Muscle of leg (tissue), 11 donors: ENCODE results near the gene CLCN7. TPM values are rescaled to one million over a fixed set of nuclear protein-coding genes. Genes with fewer than 3 reads are reported as not detected.

Source experiments
- DNase-seq: peaks from one replicate; pipeline ENCODE4 v3.0.0; 2013
- H3K27ac ChIP-seq: one replicate; pipeline ENCODE4 v1.5.1; 2013; ENCODE audit warnings: mild to moderate bottlenecking, low read length, control low read depth
- H3K27me3 ChIP-seq: one replicate; pipeline ENCODE4 v1.6.1; 2013; ENCODE audit warnings: low read length; ENCODE audit not compliant: control insufficient read depth, insufficient read depth
- H3K36me3 ChIP-seq: one replicate; pipeline ENCODE4 v1.6.1; 2013; ENCODE audit warnings: low read length; ENCODE audit not compliant: control insufficient read depth, insufficient read depth
- H3K4me1 ChIP-seq: one replicate; pipeline ENCODE4 v1.6.1; 2013; ENCODE audit warnings: low read length; ENCODE audit not compliant: control insufficient read depth, insufficient read depth
- H3K4me3 ChIP-seq: one replicate; pipeline ENCODE4 v1.5.1; 2013; ENCODE audit warnings: low read length, control low read depth
- H3K9me3 ChIP-seq: replicated peaks from 2 replicates; pipeline ENCODE4 v1.6.1; 2013; ENCODE audit warnings: low read depth, low read length; ENCODE audit not compliant: control insufficient read depth
- WGBS: methylation state at CpG from one replicate; pipeline ENCODE4 v1.1.5; 2013; ENCODE audit warnings: missing lambda C conversion rate; ENCODE audit not compliant: insufficient coverage; 5-methylcytosine and 5-hydroxymethylcytosine counted together
- polyA plus RNA-seq, 8 donors: library from polyadenylated mRNA; unstranded; fragments of 120-200 nt; gene quantifications; one replicate each; pipeline versions ENCODE4 v1.2.1 to v1.2.3, GENCODE V29; 2013; ENCODE audit warnings: inconsistent platforms in 1 of 8, low replicate concordance in 1 of 8; ENCODE audit not compliant: insufficient read length in 8 of 8, insufficient read depth in 1 of 8
- total RNA-seq: library from RNA; stranded (reverse); fragments of 120-200 nt; gene quantifications from one replicate; pipeline ENCODE4 v1.2.4, GENCODE V29; 2013

The CLCN7 gene
- total and polyA plus RNA-seq, 9 donors, result 18.8 to 43.3 (median 31.1) TPM

DNA sequence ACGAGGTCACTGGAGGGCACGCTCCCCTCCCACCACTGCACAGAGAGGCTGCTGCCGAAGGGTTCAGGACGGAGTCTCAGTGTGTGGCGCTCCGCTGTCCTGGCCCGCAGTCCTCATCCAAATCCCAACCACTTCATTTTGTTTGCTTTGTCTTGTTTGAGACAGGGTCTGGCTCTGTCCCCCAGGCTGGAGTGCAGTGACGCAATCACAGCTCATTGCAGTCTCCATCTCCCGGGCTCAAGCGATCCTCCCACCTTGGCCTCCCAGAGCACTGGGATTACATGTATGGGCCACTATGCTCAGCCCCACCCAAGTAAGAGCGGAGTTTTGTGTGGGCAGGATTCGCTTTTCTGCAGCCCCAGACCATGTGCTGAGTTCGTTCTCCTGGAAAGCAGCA is 73.1 kb downstream of the CLCN7 start:
- DNase-seq, result no peak
- no peaks in the 10 kb centered on the region for H3K4me1 ChIP-seq
- 94% methylated on average over 13 of the region's 13 CpGs for WGBS
- no peaks in the 10 kb centered on the region for H3K27me3 ChIP-seq
- H3K36me3 ChIP-seq, result peaks cover 69% of the 10 kb centered on the region
- H3K27ac ChIP-seq, result no peak overlapping the region
- H3K4me3 ChIP-seq, result no peak overlapping the region
- no peaks in the 10 kb centered on the region for H3K9me3 ChIP-seq

DNA sequence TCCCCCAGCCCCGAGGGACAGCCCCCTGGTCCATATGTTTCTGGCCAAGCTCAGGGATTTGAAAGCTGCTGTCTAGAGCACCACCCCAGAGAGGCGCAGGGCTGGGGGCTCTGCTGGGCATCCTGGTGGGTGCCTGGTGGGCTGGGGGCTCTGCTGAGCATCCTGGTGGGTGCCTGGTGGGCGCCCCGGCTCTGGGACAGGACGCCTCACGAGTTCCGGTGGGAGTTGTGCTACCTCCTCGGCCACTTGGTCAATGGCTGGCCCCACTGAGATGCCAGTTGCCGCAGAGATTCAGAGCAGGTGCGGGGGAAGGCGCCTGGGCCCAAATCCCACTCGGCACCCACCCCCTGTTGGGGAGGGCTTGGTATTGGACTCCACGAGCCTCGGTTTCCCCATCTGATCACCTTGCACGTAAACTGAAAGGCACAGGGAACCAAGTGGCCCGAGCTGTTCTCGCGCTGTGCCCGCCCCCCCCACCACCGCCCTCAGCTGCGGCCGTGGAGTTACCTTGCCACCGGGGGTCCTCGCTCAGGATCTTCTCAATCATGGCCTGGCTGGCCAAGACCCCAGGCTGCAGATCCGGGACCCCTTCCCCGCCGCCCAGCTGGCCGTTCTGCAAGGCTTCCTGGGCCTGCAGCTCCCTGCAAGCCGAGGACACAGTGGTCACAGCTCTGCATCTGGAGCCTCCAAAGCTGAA is 73.6 kb downstream of the CLCN7 start:
- Histone ChIP-seq H3K36me3 (peaks cover 69% of the 10 kb centered on the region), H3K27me3 (no peaks in the 10 kb centered on the region), H3K4me1 (no peaks in the 10 kb centered on the region), H3K27ac (no peak overlapping the region), H3K4me3 (no peak overlapping the region), H3K9me3 (no peaks in the 10 kb centered on the region)
- WGBS, result 90% methylated on average over 26 of the region's 29 CpGs
- no peak for DNase-seq

DNA sequence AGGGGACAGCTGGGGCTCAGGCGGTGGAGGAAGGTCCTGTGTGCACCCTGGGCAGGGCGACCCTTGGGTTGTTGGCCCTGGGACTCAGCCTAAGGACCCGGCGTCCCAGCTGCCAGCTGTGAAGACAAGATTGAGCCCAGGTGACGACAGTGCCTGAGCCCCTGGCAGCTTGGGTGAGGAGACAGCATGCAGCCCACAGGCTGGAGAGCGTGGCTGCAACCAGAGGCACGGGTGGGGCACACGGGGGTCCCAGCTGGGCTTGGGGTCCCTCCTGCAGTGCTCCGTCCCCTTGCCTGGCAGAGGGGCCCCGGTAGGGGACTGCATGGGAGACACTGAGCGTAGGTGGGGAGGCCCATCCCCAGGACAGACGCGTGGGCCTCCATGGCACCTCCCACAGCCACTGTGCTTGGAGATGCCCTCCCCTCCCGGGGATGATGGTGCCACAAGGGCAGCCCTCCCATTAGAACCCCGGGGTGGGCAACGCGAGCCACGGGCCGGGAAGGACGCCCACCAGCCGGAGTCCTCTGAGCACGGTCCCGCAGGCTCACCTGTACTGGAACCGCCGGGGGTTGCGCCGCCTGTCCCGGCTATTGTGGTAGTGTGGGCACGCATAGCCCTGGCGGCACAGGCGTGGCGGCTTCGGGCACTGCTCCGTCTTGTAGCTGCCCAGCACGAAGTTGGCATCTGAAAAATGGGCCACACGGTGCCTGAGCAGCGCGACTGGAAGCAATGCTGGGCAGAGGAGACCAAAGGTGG is 75.8 kb downstream of the CLCN7 start:
- no peaks in the 10 kb centered on the region for H3K4me1 ChIP-seq
- no peak for DNase-seq
- H3K36me3 ChIP-seq, result peaks cover 67% of the 10 kb centered on the region
- H3K27me3 ChIP-seq, result no peaks in the 10 kb centered on the region
- H3K9me3 ChIP-seq, result no peaks in the 10 kb centered on the region
- WGBS, result 96% methylated on average over 38 of the region's 38 CpGs
- H3K4me3 ChIP-seq, result no peak overlapping the region
- no peak overlapping the region for H3K27ac ChIP-seq

DNA sequence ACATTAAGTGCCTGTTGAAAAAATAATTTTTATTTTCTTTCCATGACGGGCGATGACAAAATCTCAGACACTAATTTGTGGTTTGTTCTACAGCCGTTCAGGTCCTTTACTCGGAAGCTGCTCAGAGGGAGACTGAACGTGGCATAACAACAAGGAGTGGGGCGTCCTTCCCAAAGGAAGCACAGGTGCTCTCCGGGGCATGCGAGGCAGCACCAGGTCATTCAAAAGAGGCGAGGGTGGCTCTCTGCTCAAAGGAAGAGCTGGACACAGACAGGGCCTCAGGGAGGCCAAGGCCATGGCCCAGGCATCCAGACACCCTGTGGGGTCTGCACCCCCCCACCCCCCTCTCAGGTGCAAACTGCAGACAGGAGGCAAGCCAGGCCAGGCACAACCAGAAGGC is 76.5 kb downstream of the CLCN7 start:
- H3K4me3 ChIP-seq, result no peak overlapping the region
- no peaks in the 10 kb centered on the region for H3K9me3 ChIP-seq
- H3K36me3 ChIP-seq, result peaks cover 67% of the 10 kb centered on the region
- WGBS, result 91% methylated on average over 7 of the region's 9 CpGs
- no peaks in the 10 kb centered on the region for H3K4me1 ChIP-seq
- no peak for DNase-seq
- no peak overlapping the region for H3K27ac ChIP-seq
- H3K27me3 ChIP-seq, result no peaks in the 10 kb centered on the region

DNA sequence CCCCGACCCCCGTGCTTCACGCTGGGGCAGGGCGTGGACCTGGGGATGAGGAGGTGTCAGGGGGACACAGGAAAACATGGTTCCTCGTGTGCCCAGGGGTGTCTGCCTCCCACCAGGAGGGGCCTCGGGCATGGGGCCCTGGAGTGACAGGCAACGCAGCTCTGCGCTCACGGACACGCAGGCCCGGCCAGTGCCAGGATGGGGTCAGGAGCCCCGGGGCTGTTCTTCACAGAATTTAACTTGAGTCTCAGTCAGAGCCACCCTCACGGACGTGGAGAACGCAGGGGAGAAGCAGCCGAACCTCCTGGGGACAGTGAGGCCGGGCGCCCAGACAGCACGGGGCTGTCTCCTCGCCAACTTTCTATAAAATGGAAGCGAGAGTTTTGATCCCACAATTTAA is 77.0 kb downstream of the CLCN7 start:
- Histone ChIP-seq H3K36me3 (peaks cover 69% of the 10 kb centered on the region), H3K4me3 (no peak overlapping the region)
- 96% methylated on average over 14 of the region's 21 CpGs for WGBS

DNA sequence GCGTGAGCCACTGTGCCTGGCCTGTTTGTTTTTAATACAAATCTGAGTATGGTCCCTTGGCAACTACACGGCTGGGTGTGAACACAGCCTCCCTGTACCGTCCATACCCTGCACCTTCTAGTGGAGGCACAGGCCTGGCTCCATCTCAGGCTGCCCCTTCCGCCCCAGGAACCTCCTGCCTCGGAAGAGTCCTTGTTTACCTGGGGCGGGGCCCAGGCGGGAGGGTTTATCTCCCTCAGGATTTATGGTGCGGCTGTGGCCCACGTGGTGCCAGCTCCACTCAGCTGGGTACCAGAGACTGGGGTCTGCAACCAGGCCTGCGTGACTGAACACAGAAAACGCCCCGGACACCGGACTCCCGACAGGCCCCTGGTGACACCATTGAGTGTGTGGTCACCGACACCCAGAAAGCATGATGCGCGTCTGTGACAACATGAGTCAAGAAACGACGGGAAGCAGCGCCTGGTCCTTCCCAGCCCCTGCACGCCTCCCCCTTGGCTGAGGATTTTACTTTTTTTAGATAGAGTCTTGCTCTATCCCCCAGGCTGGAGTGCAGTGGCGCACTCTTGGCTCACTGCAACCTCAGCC is 79.3 kb downstream of the CLCN7 start:
- Histone ChIP-seq H3K36me3 (peaks cover 68% of the 10 kb centered on the region), H3K27me3 (no peaks in the 10 kb centered on the region), H3K9me3 (no peaks in the 10 kb centered on the region), H3K27ac (no peak overlapping the region), H3K4me3 (no peak overlapping the region), H3K4me1 (no peaks in the 10 kb centered on the region)
- DNase-seq, result no peak
- WGBS, result 82% methylated on average over 18 of the region's 22 CpGs

More for the DNA sequence above, 77.0 kb downstream of the CLCN7 start:
- no peaks in the 10 kb centered on the region for H3K9me3 ChIP-seq
- H3K27ac ChIP-seq, result no peak overlapping the region
- no peaks in the 10 kb centered on the region for H3K27me3 ChIP-seq
- H3K4me1 ChIP-seq, result no peaks in the 10 kb centered on the region
- no peak for DNase-seq

Other genes starting within 250 kb of the CLCN7 start
- not detected for gene TPSG1, start 249.8 kb downstream of the CLCN7 start, total RNA-seq
- gene TPSG1, start 249.8 kb downstream of the CLCN7 start, polyA plus RNA-seq, result 1 to 10 TPM in 7 of 8 donors, under 1 TPM in 1; 0.98 to 3.7 (median 1.7) TPM
- gene TPSB2, start 244.8 kb downstream of the CLCN7 start, total RNA-seq, result 0.89 TPM
- gene TPSB2, start 244.8 kb downstream of the CLCN7 start, polyA plus RNA-seq, result 1 to 10 TPM in 6 of 8 donors, under 1 TPM in 2; 0.71 to 2.8 (median 1.7) TPM
- gene TPSAB1, start 234.3 kb downstream of the CLCN7 start, total RNA-seq, result 2.6 TPM
- gene TPSAB1, start 234.3 kb downstream of the CLCN7 start, polyA plus RNA-seq, result 1 to 10 TPM in 6 of 8 donors, under 1 TPM in 2; 0.53 to 3.8 (median 1.5) TPM
- gene TPSD1, start 219.0 kb downstream of the CLCN7 start, total RNA-seq, result not detected
- gene TPSD1, start 219.0 kb downstream of the CLCN7 start, polyA plus RNA-seq, result under 1 TPM in 3 of 8 donors, not detected in 5; 0.14 to 0.34 (median 0.30) TPM
- 30.0 TPM for gene UBE2I, start 165.4 kb downstream of the CLCN7 start, total RNA-seq
- 100 to 1,000 TPM in 6 of 8 donors, 10 to 100 TPM in 2; 89.7 to 114 (median 106) TPM for gene UBE2I, start 165.4 kb downstream of the CLCN7 start, polyA plus RNA-seq
- 0.58 TPM for gene BAIAP3, start 141.4 kb downstream of the CLCN7 start, total RNA-seq
- 1 to 10 TPM in 2 of 8 donors, under 1 TPM in 6; 0.40 to 1.3 (median 0.85) TPM for gene BAIAP3, start 141.4 kb downstream of the CLCN7 start, polyA plus RNA-seq
- 44.9 TPM for gene TSR3, start 123.2 kb downstream of the CLCN7 start, total RNA-seq
- gene TSR3, start 123.2 kb downstream of the CLCN7 start, polyA plus RNA-seq, result 10 to 100 TPM; 40.9 to 62.3 (median 50.2) TPM
- gene GNPTG, start 123.1 kb downstream of the CLCN7 start, total RNA-seq, result 38.9 TPM
- 10 to 100 TPM; 37.6 to 46.8 (median 40.5) TPM for gene GNPTG, start 123.1 kb downstream of the CLCN7 start, polyA plus RNA-seq
- 6.6 TPM for gene UNKL, start 60.3 kb downstream of the CLCN7 start, total RNA-seq
- 10 to 100 TPM in 1 of 8 donors, 1 to 10 TPM in 7; 6.6 to 12.9 (median 8.2) TPM for gene UNKL, start 60.3 kb downstream of the CLCN7 start, polyA plus RNA-seq
- gene UQCC4, start 54.3 kb downstream of the CLCN7 start, total RNA-seq, result 16.5 TPM
- 10 to 100 TPM; 11.6 to 13.8 (median 12.7) TPM for gene UQCC4, start 54.3 kb downstream of the CLCN7 start, polyA plus RNA-seq
- gene PERCC1, start 44.0 kb downstream of the CLCN7 start, total RNA-seq, result 0.13 TPM
- gene PERCC1, start 44.0 kb downstream of the CLCN7 start, polyA plus RNA-seq, result under 1 TPM in 7 of 8 donors, not detected in 1; 0.16 to 0.49 (median 0.26) TPM
- gene CCDC154, start 30.5 kb downstream of the CLCN7 start, total RNA-seq, result 2.1 TPM
- 1 to 10 TPM in 7 of 8 donors, under 1 TPM in 1; 0.86 to 4.0 (median 2.1) TPM for gene CCDC154, start 30.5 kb downstream of the CLCN7 start, polyA plus RNA-seq
- gene PTX4, start 13.9 kb upstream of the CLCN7 start, total RNA-seq, result 0.40 TPM
- gene PTX4, start 13.9 kb upstream of the CLCN7 start, polyA plus RNA-seq, result 1 to 10 TPM in 1 of 8 donors, under 1 TPM in 7; 0.34 to 1.1 (median 0.74) TPM
- gene TELO2, start 18.3 kb upstream of the CLCN7 start, total RNA-seq, result 14.5 TPM
- 10 to 100 TPM; 26.3 to 40.4 (median 36.8) TPM for gene TELO2, start 18.3 kb upstream of the CLCN7 start, polyA plus RNA-seq
- 19.4 TPM for gene TMEM204, start 58.6 kb upstream of the CLCN7 start, total RNA-seq
- gene TMEM204, start 58.6 kb upstream of the CLCN7 start, polyA plus RNA-seq, result 10 to 100 TPM; 14.6 to 22.2 (median 17.6) TPM
- gene IFT140, start 137.0 kb upstream of the CLCN7 start, total RNA-seq, result 10.6 TPM
- 10 to 100 TPM in 6 of 8 donors, 1 to 10 TPM in 2; 8.7 to 14.5 (median 12.3) TPM for gene IFT140, start 137.0 kb upstream of the CLCN7 start, polyA plus RNA-seq
- gene CRAMP1, start 137.3 kb upstream of the CLCN7 start, total RNA-seq, result 7.2 TPM
- 10 to 100 TPM; 12.3 to 19.1 (median 14.1) TPM for gene CRAMP1, start 137.3 kb upstream of the CLCN7 start, polyA plus RNA-seq
- gene JPT2, start 203.3 kb upstream of the CLCN7 start, total RNA-seq, result 28.2 TPM
- gene JPT2, start 203.3 kb upstream of the CLCN7 start, polyA plus RNA-seq, result 10 to 100 TPM; 33.5 to 52.6 (median 39.7) TPM
- gene MAPK8IP3, start 231.2 kb upstream of the CLCN7 start, total RNA-seq, result 36.5 TPM
- 10 to 100 TPM; 35.6 to 64.3 (median 50.7) TPM for gene MAPK8IP3, start 231.2 kb upstream of the CLCN7 start, polyA plus RNA-seq